ENCODE results near the gene ENPP7.
"Not testable (repeated sequence)": the region's sequence is repeated elsewhere in the genome, so short reads cannot be mapped to it uniquely, and the experiment has no call there.

The ENPP7 gene

GRCh38 chr17:79749156-79749815, 18.5 kb downstream of the ENPP7 start:
- no peak for DNase-seq (ENCODE audit: low spot score)

GRCh38 chr17:79749958-79750357, 19.2 kb downstream of the ENPP7 start:
- no peak for DNase-seq (ENCODE audit: low spot score)

GRCh38 chr17:79750650-79751545, 20.2 kb downstream of the ENPP7 start:
- DNase-seq (ENCODE audit: low spot score) = no peak

DNA sequence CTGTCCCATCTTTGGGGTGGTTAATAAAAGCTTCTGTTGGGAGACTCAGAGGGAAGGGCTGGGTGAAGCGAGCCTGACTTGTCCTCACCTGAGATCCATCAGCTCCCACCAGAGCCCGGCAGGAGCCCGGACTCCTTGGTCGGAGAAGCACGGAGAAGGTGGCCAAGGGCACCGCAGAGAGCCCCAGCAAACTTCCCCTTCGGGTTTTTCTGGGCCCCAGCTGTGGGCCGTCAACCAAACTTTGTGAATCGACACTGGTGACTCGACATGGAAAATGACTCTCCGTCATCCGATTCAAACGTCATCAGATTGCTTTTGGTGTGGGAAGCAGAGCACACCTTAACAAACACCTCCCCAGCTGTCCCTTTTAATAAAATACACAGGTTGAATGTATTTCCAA, 21.4 kb downstream of the ENPP7 start:
- DNase-seq (ENCODE audit: low spot score) = no peak

DNA sequence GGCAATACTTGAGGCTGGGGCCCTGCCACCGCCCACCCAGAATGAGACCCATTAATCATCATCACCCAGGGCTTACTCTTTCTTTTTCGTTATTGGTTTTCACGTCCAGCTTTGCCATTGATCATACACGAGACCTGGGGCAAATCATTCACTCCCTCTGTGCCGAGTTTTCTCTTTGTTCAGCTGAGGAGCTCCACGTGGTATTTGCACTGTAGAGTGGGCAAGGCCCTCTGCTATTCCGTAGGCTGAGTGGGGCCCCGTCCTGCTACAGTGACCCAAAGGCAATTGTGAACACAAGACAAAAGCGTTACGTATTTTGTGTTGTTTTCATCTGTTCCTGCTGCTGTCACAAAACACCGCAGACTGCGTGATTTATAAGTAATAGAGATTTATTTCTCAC, 23.6 kb downstream of the ENPP7 start:
- no peak for DNase-seq (ENCODE audit: low spot score)

DNA sequence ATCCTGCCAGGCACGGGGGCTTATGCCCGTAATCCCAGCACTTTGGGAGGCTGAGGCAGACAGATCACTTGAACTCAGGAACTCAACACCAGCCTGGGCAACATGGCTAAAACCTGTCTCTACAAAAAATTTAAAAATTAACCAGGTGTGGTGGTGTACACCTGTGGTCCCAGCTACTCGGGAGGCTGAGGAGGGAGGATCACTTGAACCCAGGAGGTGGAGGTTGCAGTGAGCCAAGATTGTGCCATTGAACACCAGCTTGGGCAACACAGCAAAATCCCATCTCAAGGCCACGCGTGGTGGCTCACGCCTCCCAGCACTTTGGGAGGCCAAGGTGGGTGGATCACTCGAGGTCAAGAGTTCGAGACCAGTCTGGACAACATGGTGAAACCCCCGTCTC, 24.2 kb downstream of the ENPP7 start:
- DNase-seq (ENCODE audit: low spot score) = not testable (repeated sequence)

- DNase-seq (ENCODE audit: low spot score) = no peak
These were observed 24.8 kb downstream of the ENPP7 start for GRCh38 chr17:79755591-79755990.

DNA sequence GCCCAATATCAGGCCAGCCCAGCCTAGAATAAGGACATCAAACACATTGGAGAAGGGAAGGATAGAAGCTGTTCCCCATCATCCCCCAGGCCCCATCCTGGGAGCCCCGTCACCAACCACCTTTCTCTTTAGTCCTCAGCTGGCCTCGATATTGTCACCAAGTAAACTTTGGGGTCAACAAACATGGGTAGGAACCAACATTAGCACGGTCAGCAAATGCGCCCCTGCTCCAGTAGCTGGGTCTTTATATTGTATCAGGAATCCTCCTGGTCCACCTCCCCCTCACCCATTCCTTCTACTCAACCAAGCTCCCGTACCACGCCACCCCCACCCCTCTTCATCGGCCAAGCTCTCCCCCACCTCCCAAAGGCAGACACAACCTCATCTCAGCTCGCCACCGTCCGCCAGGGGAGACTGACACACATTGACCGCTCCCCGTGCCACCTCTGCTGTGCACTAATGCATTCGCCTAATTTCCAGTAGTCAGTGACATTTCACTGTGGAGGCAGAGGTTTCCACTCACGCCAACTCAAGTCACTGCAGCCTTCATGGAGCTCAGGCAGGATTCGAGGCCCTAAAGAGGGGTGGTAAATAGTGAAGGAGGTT, 26.5 kb downstream of the ENPP7 start:
- DNase-seq (ENCODE audit: low spot score) = no peak

GRCh38 chr17:79758271-79758670, 27.5 kb downstream of the ENPP7 start:
- DNase-seq (ENCODE audit: low spot score) = no peak

DNA sequence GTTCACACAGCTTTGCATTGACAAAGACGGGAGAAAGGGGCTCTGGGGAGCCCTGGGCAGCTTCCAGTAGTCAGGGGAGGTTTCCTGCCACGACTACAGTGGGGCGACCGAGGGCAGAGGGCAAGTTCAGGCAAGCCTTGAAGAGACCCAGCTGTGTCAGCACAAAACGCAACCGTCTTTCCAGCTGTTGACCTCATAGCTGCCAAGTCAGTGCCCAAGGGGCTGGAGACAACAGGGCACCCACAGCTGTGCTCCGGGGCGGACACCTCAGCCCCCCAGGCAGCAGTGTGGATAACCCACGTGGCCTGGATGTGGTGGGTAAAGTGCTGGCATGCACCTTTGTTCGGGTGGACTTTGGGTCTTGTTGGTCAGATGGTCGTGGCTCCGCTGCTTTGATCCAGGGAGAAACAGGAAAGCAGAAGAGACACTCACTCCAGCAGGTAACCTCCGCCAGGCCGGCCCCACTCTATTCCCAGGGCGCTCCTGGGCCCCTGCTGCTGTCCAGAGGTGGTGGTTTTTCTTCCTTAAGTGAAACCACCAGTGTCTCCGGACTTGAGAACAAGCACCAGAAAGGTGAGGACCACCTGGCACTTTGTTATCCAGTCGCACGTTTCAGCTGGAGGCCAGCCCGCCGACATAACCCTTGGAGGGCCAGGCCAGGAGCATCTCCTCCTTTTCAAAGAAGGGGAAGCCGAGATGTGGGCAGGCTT, 29.6 kb downstream of the ENPP7 start:
- no peak for DNase-seq (ENCODE audit: low spot score)

DNA sequence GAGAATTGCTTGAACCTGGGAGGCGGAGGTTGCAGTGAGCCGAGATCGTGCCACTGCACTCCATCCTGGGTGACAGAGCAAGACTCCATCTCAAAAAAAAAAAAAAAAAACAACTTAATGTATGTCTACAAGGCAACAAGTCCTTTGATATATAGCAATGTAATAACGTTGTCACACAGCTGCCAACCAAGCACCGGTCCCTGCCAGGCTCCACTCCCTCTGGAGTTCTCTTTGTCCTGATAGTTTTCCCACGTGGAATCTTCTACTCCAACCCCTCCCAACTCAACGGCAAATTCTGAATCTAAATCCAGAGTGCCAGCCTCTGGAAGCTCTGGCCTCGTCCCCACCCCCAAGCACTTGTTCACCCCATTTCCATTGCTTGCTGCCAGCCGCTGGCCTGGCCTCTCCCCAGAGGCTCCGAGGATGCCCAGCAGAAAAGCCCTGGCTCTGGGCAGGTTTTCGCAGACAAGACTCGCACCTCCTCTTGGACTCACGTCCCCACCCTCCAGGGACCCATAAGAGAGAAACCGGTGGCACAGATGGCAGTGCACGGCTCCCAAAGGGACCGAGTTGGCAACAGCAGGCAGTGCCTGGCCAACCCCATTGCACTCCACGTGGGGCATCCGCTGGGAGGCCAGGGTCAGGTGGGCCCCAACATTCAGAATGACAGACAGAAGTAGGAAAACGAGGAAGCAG, 31.3 kb downstream of the ENPP7 start:
- no peak for DNase-seq (ENCODE audit: low spot score)

DNA sequence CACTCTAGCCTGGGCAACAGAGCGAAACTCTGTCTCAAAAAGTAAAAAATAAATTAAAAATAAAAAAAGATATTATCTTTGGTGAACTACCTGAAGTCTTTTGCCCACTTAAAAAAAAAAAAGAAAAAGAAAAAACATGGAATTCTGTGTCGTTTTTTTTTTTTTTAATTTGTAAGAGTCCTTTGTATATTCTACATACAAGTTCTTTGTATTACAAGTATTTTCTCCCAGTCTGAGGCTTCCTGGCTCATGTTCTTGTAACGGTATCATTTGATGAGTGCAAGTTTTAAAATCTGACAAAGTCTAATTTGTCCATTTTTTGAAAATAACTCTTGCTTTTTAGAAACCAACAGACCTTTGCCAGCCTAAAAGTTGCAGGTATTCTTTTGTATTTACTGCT, 35.0 kb downstream of the ENPP7 start:
- no peak for DNase-seq (ENCODE audit: low spot score)

DNA sequence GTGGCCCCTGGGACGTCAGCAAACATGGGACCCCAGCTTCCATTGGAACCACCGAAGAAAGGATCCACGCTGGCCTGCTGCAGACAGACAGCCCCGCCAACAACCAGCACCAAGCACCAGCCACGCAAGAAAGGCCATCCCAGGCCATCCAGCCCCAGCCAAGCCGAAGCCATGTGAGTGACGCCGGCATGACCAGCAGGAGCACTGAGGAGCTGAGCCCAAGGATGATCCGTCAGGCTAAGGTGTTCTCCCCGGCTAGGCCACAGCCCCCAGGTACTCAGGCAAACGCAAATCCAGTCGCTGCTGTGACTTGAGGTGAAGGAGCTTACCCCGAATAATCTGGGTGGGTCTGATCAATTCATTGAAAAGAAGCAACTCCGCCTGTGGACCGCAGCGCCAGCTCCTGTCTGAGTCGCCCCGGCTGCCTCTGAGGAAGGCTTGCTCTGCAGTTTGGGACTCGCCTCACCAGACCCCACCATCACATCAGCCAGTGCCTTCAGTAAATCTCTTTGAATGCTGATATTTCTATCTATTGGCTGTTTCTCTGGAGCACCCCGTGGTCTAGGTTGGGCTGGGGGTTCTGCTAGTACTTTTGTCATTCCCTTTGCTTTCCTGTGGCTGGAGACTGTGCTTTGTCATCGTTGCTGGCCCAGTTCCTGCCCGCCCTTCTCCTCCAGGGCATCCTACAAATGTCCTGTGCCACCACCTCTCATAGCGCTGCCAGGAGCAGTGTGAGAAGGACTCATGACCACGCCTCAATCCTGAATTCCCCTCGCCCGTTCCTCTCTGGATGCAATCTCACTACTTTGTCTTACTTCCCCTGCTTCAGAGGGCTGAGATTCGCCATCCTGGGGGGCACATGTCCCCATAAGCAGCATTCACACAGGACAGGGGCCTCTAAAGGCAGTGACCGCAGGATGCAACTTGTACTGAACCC, 39.1 kb downstream of the ENPP7 start:
- no peak for DNase-seq (ENCODE audit: low spot score)

- no peak for DNase-seq (ENCODE audit: low spot score)
These were observed 40.5 kb downstream of the ENPP7 start for GRCh38 chr17:79771276-79771675.

GRCh38 chr17:79772726-79773125, 42.0 kb downstream of the ENPP7 start:
- DNase-seq (ENCODE audit: low spot score) = not testable (repeated sequence)

GRCh38 chr17:79774561-79774975, 43.8 kb downstream of the ENPP7 start:
- DNase-seq (ENCODE audit: low spot score) = no peak

GRCh38 chr17:79775632-79776031, 44.9 kb downstream of the ENPP7 start:
- no peak for DNase-seq (ENCODE audit: low spot score)

DNA sequence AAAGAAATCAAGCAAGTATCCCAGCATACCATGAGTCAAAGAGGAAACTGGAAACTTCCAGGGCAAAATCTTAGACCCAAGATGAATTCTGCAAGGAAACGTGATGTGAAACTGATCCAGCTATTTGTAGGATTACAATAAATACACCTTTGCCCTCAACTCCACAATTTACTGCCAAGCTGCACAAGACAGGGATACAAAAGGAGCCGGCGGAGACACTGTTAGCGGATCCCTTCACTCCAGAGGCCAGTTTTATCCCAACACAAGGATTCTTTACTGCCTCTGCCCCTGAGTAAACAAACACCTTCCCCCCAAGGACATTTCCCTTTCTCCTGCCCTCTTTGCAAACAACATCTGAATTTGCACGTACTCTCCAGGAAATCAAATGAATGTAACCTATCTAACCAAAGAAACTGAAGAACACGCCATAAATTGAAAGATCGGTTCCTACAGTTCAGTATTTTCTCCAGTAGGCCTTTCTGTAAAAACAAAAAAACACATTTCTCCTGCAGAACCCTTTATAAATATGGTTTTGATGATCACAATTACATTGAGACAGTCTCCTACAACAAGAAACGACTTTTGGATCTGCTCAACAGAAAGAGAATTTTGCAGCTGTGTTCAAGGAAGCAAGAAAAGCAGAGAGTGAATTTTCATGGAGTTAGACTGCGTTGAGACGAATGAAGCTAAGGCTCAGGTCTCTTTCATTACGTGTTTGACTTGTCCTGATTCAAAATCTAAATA, 45.8 kb downstream of the ENPP7 start:
- no peak for DNase-seq (ENCODE audit: low spot score)

GRCh38 chr17:79777120-79777893, 46.6 kb downstream of the ENPP7 start:
- peak; percentile 64 for DNase-seq (ENCODE audit: low spot score)

Data from SK-N-DZ (cell line).